Chondrocyte (in vitro differentiated cells): Measurements from ENCODE around the gene F2RL3. TPM values are rescaled to one million over a fixed set of nuclear protein-coding genes. Genes with fewer than 3 reads are reported as not detected.

ENCODE experiments used
- DNase-seq: peaks from one replicate; pipeline ENCODE4 v3.0.0; 2021; ENCODE audit warnings: mixed read lengths, low spot score
- H3K27ac Mint-ChIP-seq: one replicate; pipeline ENCODE4 v1.8.0; 2021; ENCODE audit warnings: mild to moderate bottlenecking, moderate library complexity, mixed read lengths; ENCODE audit not compliant: unreplicated experiment
- H3K27me3 Mint-ChIP-seq: 2 replicates; pipeline ENCODE4 v1.8.0; 2021; ENCODE audit warnings: low read depth, mixed read lengths
- H3K36me3 Mint-ChIP-seq: 2 replicates; pipeline ENCODE4 v1.8.0; 2021; ENCODE audit warnings: low read depth, mixed read lengths
- H3K4me1 Mint-ChIP-seq: 2 replicates; pipeline ENCODE4 v1.8.0; 2021; ENCODE audit warnings: low read depth, mild to moderate bottlenecking, mixed read lengths
- H3K4me3 Mint-ChIP-seq: one replicate; pipeline ENCODE4 v1.8.0; 2021; ENCODE audit warnings: mild to moderate bottlenecking, moderate library complexity, mixed read lengths; ENCODE audit not compliant: unreplicated experiment
- H3K9me3 Mint-ChIP-seq: 2 replicates; pipeline ENCODE4 v1.8.0; 2021; ENCODE audit warnings: low read depth, mixed read lengths
- CTCF ChIP-seq: fragments of 200-600 bp; sonication (generic); IDR thresholded peaks from 2 replicates; pipeline ENCODE4 v1.5.0; 2021; ENCODE audit warnings: antibody characterized with exemption, mild to moderate bottlenecking, moderate library complexity
- total RNA-seq: library from RNA; stranded (reverse); gene quantifications from 3 replicates; pipeline ENCODE4 v1.2.1, GENCODE V29; 2021

Gene F2RL3
- total RNA-seq, 1 donor from 2014 or later = 0.05 TPM

DNA sequence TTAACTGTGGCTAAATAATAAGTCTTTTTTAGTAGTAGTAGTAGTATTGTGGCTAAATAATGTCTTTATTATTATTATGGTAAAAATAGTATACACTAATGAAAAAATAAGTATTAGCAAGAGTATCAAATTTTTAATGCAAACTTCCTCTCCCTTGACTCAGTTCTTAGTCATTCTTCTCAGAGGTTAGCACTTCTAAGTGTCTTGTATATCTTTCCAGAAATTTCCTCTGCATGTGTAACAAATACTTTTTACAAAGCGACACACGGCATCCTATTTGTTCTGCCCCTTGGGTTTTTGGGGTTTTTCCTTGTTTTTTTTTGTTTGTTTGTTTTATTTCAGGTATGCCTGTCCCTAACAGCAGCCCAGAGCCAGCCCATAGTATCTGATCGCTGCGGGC lies 38.7 kb upstream of the F2RL3 start:
- peaks cover 11% of the 10 kb centered on the region for H3K4me1 Mint-ChIP-seq
- H3K36me3 Mint-ChIP-seq = peaks cover 52% of the 10 kb centered on the region
- H3K27me3 Mint-ChIP-seq = no peaks in the 10 kb centered on the region
- H3K9me3 Mint-ChIP-seq = no peaks in the 10 kb centered on the region
- TF ChIP-seq CTCF = no peak
- DNase-seq = no peak
- no peak overlapping the region for H3K4me3 Mint-ChIP-seq
- H3K27ac Mint-ChIP-seq = no peak overlapping the region

DNA sequence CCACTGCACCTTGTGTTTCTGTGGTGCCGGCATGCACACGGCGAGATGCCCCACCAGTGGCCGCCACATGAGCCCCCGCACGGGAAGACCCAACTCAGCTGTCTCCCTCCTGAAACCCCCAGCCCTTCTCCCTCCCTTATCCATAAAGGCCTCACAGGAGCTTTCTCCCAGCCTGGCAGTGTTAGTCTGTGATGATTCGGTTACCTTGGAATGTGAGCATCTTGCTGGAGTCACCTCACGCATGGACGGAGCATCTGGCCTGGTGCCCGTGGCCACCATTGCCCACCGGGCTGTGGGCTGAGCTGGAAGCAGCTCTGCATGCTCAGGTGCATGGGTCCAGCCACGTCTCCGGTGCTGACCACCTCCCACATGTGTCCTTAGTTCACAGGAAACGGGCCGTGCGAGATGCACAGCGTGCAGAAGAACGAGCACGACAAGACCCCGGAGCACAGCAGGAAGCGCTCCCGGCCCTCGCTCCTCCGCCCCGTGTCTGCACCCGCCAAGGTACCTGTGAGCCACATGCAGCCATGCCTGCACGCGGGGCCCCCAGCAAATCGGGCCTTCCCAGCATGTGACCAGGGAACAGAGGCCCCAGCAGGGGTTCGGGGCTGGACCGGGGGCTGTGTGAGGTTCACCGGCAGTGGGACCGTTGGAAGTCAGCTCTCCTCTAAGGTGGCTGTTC lies 37.6 kb upstream of the F2RL3 start:
- DNase-seq = peak; percentile 93
- Mint-ChIP-seq H3K9me3 (no peaks in the 10 kb centered on the region), H3K27me3 (no peaks in the 10 kb centered on the region), H3K36me3 (peaks cover 53% of the 10 kb centered on the region), H3K4me3 (no peak overlapping the region), H3K4me1 (peaks cover 11% of the 10 kb centered on the region), H3K27ac (no peak overlapping the region)
- no peak for TF ChIP-seq CTCF

DNA sequence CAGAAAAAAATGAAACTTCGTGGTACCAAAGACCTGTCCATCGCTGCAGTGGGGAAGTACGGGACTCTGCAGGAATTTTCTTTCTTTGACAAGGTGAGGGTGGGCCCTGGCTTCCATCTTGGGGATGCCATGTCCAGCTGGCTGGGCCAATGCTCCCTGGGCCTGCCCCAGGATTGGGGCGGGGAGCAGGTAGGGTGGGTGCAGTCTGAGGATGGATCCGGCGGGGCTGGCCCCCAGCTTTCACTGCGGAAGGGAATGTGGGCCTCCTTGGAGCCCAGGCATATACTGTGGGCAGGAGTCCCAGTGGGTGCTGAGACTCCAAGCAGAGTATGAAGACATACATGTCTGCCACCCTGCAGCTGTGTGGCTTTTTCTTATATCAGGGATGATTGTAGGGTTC lies 35.7 kb upstream of the F2RL3 start:
- peaks cover 48% of the 10 kb centered on the region for H3K36me3 Mint-ChIP-seq
- TF ChIP-seq CTCF = no peak

DNA sequence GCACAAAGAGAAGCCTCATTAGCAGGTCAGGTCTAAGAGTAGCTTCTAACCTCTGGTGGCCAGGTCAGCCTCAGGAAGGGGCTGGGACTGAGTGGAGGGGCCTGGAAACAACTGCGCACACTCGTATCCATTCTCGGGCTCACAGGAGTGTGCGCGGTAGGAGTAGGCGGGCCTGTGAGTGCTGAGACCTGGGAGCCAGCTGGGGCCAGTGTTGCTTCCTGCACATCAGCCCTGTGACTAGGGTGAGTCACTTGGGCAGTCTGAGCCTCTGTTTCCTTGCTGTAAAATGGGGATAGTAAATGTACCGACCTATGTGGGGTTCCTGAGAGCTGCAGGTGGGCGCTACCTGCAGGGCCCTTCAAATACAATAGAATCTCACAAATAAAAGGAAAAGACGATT lies 32.7 kb upstream of the F2RL3 start:
- peaks cover under 1% of the 10 kb centered on the region for H3K4me1 Mint-ChIP-seq
- DNase-seq = no peak
- H3K4me3 Mint-ChIP-seq = no peak overlapping the region
- peaks cover 37% of the 10 kb centered on the region for H3K36me3 Mint-ChIP-seq
- no peaks in the 10 kb centered on the region for H3K27me3 Mint-ChIP-seq
- no peak for TF ChIP-seq CTCF
- no peaks in the 10 kb centered on the region for H3K9me3 Mint-ChIP-seq
- H3K27ac Mint-ChIP-seq = no peak overlapping the region

More for the DNA sequence above, 35.7 kb upstream of the F2RL3 start:
- Mint-ChIP-seq H3K9me3 (no peaks in the 10 kb centered on the region), H3K27me3 (no peaks in the 10 kb centered on the region), H3K4me1 (peaks cover 11% of the 10 kb centered on the region), H3K4me3 (no peak overlapping the region), H3K27ac (no peak overlapping the region)
- DNase-seq = no peak

- no peaks in the 10 kb centered on the region for H3K4me1 Mint-ChIP-seq
- TF ChIP-seq CTCF = no peak
- no peaks in the 10 kb centered on the region for H3K27me3 Mint-ChIP-seq
- no peak for DNase-seq
- no peaks in the 10 kb centered on the region for H3K9me3 Mint-ChIP-seq
- H3K27ac Mint-ChIP-seq = no peak overlapping the region
- H3K4me3 Mint-ChIP-seq = no peak overlapping the region
- peaks cover 27% of the 10 kb centered on the region for H3K36me3 Mint-ChIP-seq
Measured at GRCh38 chr19:16859626-16860025, 29.2 kb upstream of the F2RL3 start.
